Measurements from ENCODE around the gene HLA-DMA.

HLA-DMA gene

DNA sequence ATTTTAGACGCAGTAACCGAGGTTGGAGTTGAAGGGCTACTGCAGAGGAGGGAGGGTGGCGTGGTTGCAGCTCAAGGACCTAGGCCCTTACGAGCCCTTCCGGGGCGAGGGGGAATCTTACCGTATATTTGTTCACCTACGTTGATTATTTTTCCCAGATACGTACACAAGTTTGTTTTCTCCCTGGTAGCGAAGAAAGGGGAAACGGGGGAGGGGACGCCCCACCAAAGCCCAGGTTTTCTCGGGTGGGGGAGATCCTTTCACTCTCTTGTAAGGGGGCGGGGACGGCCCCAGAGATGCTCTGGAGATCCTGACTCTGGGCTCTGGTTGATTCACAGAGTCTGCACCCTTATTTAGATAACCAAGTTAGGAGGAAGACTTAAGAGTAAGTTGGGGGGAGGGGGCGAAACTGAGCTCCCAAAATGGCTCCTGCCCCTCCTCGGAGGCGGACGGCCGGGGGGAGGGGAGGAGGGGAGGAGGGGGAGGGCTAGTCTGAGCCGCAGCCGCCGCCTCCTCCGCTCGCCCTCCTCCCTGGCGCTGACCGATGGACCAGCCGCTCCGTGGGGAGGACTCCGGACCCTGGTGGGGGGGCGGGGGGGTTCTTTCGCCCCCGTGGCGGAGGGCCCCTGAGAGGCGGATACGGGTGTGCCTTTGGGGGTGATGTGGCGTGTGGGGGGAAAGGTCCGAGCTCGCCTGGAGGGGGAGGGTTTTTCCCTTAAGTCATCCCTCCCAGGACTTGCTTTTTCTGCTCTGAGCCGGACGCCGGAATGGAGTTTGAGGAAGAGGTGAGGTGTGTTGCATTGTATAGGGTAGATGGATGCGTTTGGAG lies 17.7 kb upstream of the HLA-DMA start:
- H3K4me3 ChIP-seq (replicated peaks; ENCODE audit: low read depth, low read length): peak overlapping the region; percentile 84
- TF ChIP-seq, protein P1, sequence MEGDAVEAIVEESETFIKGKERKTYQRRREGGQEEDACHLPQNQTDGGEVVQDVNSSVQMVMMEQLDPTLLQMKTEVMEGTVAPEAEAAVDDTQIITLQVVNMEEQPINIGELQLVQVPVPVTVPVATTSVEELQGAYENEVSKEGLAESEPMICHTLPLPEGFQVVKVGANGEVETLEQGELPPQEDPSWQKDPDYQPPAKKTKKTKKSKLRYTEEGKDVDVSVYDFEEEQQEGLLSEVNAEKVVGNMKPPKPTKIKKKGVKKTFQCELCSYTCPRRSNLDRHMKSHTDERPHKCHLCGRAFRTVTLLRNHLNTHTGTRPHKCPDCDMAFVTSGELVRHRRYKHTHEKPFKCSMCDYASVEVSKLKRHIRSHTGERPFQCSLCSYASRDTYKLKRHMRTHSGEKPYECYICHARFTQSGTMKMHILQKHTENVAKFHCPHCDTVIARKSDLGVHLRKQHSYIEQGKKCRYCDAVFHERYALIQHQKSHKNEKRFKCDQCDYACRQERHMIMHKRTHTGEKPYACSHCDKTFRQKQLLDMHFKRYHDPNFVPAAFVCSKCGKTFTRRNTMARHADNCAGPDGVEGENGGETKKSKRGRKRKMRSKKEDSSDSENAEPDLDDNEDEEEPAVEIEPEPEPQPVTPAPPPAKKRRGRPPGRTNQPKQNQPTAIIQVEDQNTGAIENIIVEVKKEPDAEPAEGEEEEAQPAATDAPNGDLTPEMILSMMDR (IDR thresholded peaks at IDR 0.05; ENCODE audit: low read length, missing control alignments): no peak
- DNase-seq (ENCODE audit: low read depth): peak; percentile 93

DNA sequence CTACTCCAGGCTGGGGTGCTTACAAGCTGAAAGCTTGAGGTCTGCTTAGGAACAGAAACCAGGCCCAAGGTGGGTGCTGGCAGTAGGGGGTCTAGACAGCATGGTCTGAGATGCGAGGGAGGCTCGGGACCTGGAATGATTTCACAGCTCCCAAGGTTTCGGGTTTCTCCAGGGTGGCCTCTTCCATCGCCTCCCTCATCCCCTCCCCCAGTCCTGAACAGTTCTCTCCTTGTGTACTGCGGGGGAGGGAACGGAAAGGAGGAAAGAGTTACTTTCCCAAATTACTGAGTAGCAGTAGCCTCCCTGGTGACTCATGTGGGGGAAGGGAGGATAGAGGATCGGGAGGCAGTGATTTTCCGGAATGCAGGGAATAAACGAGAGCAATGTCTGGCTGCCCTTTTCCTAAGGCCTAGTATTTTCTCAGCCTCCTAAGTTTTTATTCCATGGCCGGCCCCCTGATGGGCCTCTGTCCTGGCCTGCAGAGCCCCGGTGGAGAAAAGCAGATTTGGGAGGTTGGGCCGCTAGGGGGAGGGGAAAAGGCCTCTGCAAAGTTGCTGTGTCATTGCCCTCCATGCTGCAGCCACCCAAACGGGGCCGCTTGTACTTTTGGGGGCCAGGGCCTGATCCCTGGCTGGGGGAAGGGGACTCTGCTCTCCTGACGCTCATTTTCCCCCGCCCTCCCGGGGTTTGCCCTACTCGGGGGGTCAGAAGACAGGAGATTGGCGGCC lies 17.0 kb upstream of the HLA-DMA start:
- H3K4me3 ChIP-seq (replicated peaks; ENCODE audit: low read depth, low read length): peak overlapping the region; percentile 84
- DNase-seq (ENCODE audit: low read depth): peak; percentile 98
- TF ChIP-seq, protein P1 (IDR thresholded peaks at IDR 0.05; ENCODE audit: low read length, missing control alignments): no peak

DNA sequence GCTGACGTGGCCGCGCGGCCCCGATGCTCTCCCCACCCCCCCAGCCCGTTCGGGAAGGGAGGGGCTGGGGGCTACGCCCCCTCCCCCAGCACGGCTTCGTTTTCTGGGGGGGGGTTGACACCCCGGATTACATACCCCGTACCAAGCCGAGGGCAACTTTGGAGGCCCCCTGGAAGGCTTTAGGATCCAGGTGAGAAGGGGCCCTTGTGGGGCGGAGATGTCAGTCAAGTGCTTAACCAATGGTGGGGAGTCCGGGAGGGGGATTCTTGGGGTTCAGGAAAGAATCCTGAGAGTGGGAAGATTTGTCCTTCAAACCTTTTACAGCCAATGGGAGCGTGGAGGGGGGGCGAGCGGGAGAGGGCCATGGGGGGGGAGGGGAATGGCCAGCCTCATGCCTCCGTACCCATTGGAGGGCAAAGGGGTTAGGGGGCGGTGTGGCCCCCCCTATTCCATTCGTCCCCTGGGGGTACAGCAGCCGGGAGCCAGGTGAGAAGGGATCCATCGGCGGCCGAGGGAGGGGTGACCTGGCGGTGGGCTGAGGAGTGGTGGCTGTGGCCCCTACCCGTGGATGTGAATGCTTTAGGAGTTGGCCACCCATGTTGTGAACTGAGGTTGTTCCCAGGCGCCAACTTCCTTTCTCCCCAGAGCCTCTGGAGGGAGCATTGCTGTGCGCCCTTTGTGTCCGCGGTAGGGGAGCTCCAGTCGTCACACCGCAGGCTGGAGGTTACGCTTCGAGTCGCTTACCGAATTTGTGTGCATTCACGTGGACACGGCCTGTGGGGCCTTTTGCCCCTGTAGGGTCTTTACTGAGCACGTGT lies 16.2 kb upstream of the HLA-DMA start:
- peak overlapping the region; percentile 84 for H3K4me3 ChIP-seq (replicated peaks; ENCODE audit: low read depth, low read length)
- peak; percentile 84 for DNase-seq (ENCODE audit: low read depth)
- TF ChIP-seq, protein P1 (IDR thresholded peaks at IDR 0.05; ENCODE audit: low read length, missing control alignments): peak; percentile 26

DNA sequence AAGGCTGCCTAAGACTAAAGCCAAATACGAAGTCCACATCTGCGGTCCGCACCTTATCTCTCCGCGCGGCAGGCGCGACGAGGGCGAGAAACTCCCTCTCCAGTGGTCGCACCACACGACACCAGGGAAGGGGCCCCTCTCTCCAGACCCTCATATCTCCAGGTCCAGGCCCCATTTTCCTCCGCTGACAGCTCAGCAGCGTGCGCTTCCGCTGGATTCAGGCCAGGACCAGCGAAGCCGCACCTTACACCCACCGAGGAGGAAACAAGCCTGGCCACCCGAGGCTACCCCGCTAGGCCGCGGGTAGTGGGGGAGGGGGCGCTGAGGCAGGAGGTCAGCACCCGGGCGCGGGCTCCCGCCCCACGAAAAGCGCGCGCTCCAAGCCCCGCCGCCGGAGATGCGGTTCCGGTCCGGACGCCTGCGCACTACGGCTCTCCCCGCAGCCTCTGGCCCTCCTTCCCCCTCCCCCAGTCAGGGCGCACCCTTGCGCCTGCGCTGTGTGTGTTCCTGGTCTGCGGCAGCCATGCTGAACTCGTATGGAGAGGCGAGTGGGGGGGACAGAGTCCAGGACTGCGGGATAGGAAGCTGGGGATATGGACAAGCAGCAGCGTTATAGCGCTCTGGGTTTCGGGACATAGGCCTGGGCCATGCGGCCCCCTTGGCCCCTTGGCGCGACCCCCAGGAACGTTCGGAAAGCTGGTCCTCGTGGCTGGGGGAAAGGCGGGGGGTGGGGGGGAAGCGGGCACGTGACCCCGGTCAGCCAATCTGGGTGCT lies 15.4 kb upstream of the HLA-DMA start, which contains the start of gene BRD2:
TSS of gene BRD2 (plus strand) at position 502 of the 774 bp plus-strand sequence. CDS start 4,305 bp downstream, outside the sequence.
- H3K4me3 ChIP-seq (replicated peaks; ENCODE audit: low read depth, low read length): peak within 1 kb of the TSS; percentile 84
- TF ChIP-seq, protein P1 (IDR thresholded peaks at IDR 0.05; ENCODE audit: low read length, missing control alignments): no peak
- DNase-seq (ENCODE audit: low read depth): peak; percentile 97

DNA sequence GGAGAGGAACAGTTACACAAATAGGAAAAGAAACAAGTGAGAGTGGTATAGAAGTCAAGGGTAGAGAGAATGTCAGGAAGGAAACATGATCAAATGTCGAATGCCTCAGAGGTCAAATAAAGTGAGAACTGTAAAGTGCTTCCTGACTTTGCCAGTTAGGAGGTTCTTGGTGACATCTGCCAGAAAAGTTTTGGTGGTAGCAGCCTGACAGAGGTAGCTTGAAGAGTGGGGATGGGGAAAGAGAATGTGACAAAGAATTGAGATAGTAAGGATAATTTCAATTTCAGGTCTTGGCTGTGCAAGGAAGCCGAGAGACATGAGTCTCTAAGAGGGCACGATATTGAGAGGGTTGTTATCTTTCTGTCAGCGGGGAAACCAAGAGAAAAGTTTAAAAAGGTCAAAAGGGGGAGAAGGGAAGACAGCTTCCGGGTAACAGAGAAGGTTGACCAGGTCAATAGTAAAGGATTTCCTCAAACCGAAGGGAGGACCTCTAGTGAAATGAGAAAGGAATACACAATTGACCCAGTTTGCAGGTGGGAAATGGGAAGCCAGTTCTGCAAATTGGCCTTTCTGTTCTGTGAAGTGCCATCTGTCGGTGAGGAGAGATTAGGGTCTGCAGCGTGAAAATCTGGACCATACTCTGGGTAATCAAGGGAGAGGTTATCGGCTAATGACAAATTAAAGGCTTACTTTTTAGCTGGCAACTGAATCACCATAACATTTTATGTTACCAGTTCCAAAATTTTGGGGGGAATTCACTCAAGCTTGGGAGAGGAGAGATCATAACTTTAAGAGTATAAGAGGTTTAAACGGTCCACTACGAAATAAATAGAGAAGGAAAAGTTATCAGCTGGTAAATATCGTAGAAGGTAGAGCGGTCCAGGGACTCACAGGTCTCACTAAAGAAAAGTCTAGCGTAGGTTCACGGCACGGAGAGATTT lies 14.5 kb upstream of the HLA-DMA start:
- TF ChIP-seq, protein P1 (IDR thresholded peaks at IDR 0.05; ENCODE audit: low read length, missing control alignments): peak; percentile 55
- H3K4me3 ChIP-seq (replicated peaks; ENCODE audit: low read depth, low read length): peak overlapping the region; percentile 84
- peak; percentile 52 for DNase-seq (ENCODE audit: low read depth)
